NCI-H1694 (cell line): Measurements from ENCODE around the gene SLC2A13.
"Not testable (repeated sequence)": the region's sequence is repeated elsewhere in the genome, so short reads cannot be mapped to it uniquely, and the experiment has no call there.

Source experiments
- DNase-seq: peaks from one replicate; lab custom pipeline; 2025; lab: John Stamatoyannopoulos, UW

Gene SLC2A13

GRCh38 chr12:40104461-40105264 lies 1.2 kb downstream of the SLC2A13 start:
- no peak for DNase-seq

GRCh38 chr12:40103043-40103442 lies 2.8 kb downstream of the SLC2A13 start:
- no peak for DNase-seq

- no peak for DNase-seq
These were observed 4.1 kb downstream of the SLC2A13 start for GRCh38 chr12:40101747-40102146.

- no peak for DNase-seq
These were observed 6.4 kb downstream of the SLC2A13 start for GRCh38 chr12:40099423-40099853.

- no peak for DNase-seq
These were observed 7.3 kb downstream of the SLC2A13 start for GRCh38 chr12:40098406-40099145.

GRCh38 chr12:40093512-40093911 lies 12.4 kb downstream of the SLC2A13 start:
- no peak for DNase-seq

- DNase-seq = no peak
These were observed 19.4 kb downstream of the SLC2A13 start for GRCh38 chr12:40086471-40086870.

GRCh38 chr12:40078266-40078665 lies 27.6 kb downstream of the SLC2A13 start:
- no peak for DNase-seq

GRCh38 chr12:40075458-40075857 lies 30.4 kb downstream of the SLC2A13 start:
- no peak for DNase-seq

- DNase-seq = no peak
These were observed 37.5 kb downstream of the SLC2A13 start for GRCh38 chr12:40068416-40068815.

- no peak for DNase-seq
These were observed 40.2 kb downstream of the SLC2A13 start for GRCh38 chr12:40065636-40066035.

- DNase-seq = peak; percentile 44
These were observed 42.5 kb downstream of the SLC2A13 start for GRCh38 chr12:40063414-40063813.

- peak; percentile 25 for DNase-seq
These were observed 47.1 kb downstream of the SLC2A13 start for GRCh38 chr12:40058721-40059190.

- DNase-seq = no peak
These were observed 49.5 kb downstream of the SLC2A13 start for GRCh38 chr12:40056373-40056772.

- DNase-seq = no peak
These were observed 50.1 kb downstream of the SLC2A13 start for GRCh38 chr12:40055776-40056175.

GRCh38 chr12:40055228-40055579 lies 50.7 kb downstream of the SLC2A13 start:
- no peak for DNase-seq

- no peak for DNase-seq
These were observed 51.2 kb downstream of the SLC2A13 start for GRCh38 chr12:40054555-40055227.

- DNase-seq = no peak
These were observed 56.6 kb downstream of the SLC2A13 start for GRCh38 chr12:40049268-40049667.

- DNase-seq = not testable (repeated sequence)
These were observed 58.9 kb downstream of the SLC2A13 start for GRCh38 chr12:40047002-40047401.

GRCh38 chr12:40045656-40046055 lies 60.2 kb downstream of the SLC2A13 start:
- DNase-seq = no peak

GRCh38 chr12:40044396-40044795 lies 61.5 kb downstream of the SLC2A13 start:
- no peak for DNase-seq

- no peak for DNase-seq
These were observed 66.3 kb downstream of the SLC2A13 start for GRCh38 chr12:40039598-40039997.

- no peak for DNase-seq
These were observed 67.3 kb downstream of the SLC2A13 start for GRCh38 chr12:40038619-40039018.
